DMS53 treated with DMSO at 0.1 percent for 48 hours (cell line): ENCODE data around the gene VPS13D.
"Not testable (repeated sequence)": the region's sequence is repeated elsewhere in the genome, so short reads cannot be mapped to it uniquely, and the experiment has no call there.

Source experiments
- DNase-seq: peaks from one replicate; lab custom pipeline; 2025; ENCODE audit not compliant: unreplicated experiment; lab: John Stamatoyannopoulos, UW

The VPS13D gene

DNA sequence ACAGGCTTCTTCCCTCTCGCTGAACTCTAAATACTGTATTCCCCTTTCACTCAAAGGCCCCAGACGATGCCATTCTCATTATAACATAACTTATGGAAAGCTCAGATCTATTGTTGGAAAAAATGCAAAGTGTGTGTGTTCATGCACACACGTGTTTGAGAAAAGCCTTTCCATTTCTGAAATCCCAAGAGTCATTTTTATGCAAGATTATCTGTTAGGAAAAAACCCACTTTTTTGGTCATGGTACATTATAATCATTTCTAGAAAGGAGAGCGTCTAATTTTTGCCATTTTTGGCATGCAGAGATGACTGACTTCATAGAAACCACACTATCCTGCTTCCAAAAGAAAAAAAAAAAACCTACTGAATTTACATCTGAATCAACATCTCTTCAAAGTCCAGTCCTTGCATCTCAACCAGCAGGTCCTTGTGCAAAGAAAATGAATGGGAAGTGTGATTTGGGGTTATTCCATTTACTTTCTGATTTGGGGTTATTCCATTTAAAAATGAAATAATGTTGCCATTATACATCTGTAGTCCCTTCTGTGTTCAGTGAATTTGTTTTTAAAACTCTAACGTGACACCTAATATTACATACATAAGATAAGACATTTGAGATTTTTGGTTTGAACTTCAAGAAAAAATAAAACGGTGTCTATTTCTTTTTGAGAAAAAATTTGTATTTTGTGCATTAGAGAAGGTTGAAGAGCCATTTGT lies 237.9 kb downstream of the VPS13D start:
- DNase-seq: no peak

DNA sequence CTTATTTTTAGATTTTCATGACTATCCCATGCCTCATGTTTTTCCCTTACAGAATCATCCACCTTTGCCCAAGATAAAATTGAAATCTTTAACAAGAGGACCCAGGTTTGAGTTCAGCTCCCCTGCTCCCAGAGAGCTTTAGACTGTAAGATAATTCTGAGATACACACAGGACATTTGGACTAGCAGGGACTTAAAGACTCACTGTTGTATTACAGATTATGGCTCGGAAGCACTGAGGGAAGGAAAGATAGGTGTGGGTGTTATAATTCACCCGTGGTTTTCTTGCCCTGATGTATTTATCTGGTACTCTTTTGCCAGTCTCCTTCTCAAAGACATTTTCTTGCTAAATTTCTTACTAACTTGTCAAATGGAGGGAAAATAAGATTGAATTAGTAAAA lies 238.5 kb downstream of the VPS13D start:
- DNase-seq: no peak

GRCh38 chr1:12469493-12469892 lies 239.7 kb downstream of the VPS13D start:
- no peak for DNase-seq

GRCh38 chr1:12469990-12470389 lies 240.2 kb downstream of the VPS13D start:
- DNase-seq: no peak

DNA sequence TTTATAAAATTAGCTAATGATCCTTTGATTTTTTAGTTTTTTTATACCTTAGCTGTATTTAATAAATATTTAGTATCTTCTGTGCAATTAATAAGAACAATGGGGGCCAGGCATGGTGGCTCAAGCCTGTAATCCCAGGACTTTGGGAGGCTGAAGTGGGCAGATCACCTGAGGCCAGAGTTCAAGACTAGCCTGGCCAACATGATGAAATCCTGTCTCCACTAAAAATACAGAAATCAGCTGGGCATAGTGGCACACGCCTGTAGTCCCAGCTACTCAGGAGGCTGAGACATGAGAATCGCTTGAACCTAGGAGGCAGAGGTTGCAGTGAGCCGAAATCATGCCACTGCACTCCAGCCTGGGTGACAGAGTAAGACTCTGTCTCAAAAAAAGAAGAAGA lies 241.1 kb downstream of the VPS13D start:
- not testable (repeated sequence) for DNase-seq

- DNase-seq: no peak
Observed at GRCh38 chr1:12472156-12472797, 242.4 kb downstream of the VPS13D start.

DNA sequence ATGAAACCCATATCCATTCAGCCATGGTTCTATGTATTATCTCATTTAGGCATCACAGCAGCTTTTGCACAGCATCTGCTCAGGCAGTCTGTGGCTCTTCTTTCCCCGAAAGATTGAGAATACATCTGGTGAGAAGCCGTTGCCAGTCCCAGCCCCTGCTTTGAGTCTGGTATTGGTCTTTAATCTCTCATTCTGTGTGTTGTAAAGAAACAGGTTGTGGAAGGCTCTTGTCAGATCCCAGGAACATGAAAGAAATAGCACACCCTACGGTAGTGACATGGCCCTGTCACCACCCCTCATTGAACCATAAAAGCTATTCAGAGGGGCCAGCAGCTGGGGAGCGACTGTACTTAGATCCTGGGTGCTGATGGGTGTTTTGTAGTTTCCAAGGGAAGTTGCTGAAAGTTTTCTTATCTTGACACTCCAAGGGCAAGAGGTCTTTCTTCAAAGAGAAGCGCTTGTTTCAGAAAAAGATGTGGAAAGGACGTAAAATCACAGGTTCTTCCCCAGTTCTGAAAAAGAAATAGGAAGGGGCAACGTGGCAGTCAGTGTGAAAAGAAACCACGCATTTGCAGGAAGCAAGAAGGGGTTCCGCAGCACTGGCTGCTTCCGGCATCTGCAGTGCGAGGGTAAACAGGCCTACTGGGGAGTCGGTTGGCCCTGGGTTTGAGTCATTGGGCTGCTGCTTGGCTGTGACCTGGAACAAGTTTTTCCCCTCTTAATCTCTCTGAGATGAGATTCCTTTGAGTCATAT lies 243.1 kb downstream of the VPS13D start:
- no peak for DNase-seq

DNA sequence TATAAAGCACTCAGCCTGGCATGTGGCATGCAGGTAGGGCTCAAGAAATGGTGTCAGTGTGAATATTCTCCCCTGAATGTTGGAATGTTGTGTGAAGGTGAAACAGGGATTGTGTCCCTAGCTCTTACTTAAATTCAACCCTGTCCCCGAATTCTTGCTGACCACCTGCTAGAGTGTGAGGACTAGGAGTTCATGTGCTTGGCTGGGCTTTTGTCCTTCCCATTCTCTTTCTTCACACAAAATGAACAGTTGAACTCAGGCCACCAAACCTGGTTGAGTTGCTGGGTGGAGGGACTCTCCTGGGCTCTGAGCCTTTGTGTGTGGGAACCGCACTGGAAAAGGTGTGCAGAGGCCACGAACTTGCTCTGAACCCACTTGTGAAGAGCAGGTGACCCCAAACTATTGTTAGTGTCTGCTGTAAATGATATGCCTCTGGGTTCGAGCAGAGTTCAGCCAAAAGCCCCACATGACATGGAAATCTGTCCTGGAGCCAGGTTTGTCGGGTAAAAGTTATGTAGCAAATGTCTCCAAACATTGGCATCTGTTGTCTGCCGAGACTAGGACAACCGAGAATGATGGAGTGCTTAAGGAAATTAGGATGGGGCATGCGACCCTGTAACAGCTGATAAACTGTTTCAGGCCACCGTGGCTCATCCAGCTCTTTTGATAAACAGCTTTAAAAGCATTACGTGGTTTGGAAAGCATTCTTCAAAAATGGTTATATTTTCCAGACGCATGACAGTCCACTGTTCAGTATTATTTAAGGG lies 243.9 kb downstream of the VPS13D start:
- no peak for DNase-seq

DNA sequence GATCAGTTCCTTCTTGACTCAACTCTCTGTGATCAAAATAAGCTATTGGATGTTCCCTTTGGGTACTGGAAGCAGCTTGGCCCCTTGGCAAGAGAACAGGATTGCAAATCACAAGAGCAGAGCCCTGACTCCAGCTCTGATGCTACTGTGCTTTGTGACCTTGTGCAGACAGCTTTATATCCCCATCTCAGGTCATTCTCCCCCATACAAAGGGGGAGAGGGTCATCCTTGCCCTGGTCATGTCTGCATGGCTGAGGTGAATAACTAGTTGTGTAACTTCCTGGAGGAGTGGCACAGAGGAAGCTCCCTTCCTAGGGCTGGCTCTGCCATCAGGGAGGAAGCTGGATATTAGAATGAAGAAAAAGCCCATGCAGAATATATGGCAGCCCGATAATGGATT lies 245.3 kb downstream of the VPS13D start:
- no peak for DNase-seq

- no peak for DNase-seq
Observed at GRCh38 chr1:12475530-12475934, 245.7 kb downstream of the VPS13D start.

GRCh38 chr1:12475947-12476346 lies 246.1 kb downstream of the VPS13D start:
- DNase-seq: no peak

DNA sequence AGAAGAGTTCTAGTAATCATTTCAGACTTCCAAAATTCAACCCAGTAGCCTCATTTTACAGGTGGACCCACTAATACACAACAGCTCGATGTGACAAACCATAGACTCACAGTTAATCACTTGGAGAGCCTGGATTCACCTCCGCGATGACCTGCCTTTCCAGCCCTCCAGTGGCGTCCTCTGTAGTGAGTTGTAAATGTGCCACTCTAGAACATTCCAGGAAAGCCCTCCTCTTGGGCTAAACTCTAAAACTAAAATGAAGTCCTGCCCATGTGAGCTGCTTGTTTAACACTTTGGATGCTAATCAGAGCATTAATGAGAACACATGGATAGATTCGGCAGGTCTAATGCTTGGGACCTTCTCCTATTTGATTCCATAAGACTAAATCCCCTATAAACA lies 247.5 kb downstream of the VPS13D start:
- no peak for DNase-seq

DNA sequence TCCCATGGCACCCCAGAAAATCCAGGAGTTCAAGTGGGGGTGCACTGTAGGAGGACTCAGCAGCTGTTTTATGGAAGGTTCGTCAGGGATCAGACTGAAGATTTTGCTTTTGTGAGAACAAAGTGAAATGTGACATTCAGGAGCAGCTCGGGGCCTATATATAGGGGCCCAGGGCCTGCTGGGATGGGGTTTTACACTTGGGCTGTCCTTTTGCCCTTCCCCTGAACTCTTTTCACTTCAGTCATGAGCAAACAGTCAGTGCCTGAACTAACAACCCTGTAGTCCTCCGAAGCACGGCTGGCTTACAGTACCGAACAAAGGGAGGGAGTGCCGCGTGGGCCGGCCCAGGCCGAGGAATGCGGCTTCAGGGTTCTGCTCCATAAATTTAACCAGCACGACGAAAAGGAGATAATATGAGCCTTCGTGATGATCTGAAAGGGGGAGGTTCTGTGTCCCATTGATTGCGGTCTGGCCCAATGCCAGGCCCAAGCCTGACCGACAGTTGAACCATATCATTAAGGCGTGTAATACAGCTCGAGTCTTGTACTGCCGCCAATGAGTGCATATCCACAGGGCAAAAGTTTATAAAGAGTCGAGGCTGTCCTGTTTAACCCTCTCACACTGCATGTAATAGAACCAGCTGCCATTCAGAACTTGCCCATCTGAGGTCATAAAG lies 248.2 kb downstream of the VPS13D start:
- peak; percentile 22 for DNase-seq

GRCh38 chr1:12478612-12478985 lies 248.8 kb downstream of the VPS13D start:
- DNase-seq: no peak

GRCh38 chr1:12479311-12479710 lies 249.5 kb downstream of the VPS13D start:
- DNase-seq: no peak

GRCh38 chr1:12480041-12480440 lies 250.2 kb downstream of the VPS13D start:
- no peak for DNase-seq

- peak; percentile 78 for DNase-seq
Observed at GRCh38 chr1:12480748-12481362, 251.0 kb downstream of the VPS13D start.

- no peak for DNase-seq
Observed at GRCh38 chr1:12481928-12482327, 252.1 kb downstream of the VPS13D start.

GRCh38 chr1:12482988-12483387 lies 253.2 kb downstream of the VPS13D start:
- DNase-seq: no peak
